Right ventricle myocardium inferior (tissue), 1 donor: ENCODE results near the gene NOS3. TPM values are rescaled to one million over a fixed set of nuclear protein-coding genes. Genes with fewer than 3 reads are reported as not detected.

Source experiments
- ATAC-seq: fragments of 200-7000 bp; cut with Tn5 transposase; one replicate; pipeline ENCODE4 v1.9.1; 2020; ENCODE audit warnings: mild to moderate bottlenecking, moderate library complexity
- DNase-seq: peaks from one replicate; pipeline ENCODE4 v3.0.0; 2021; ENCODE audit errors: missing footprints
- intact Hi-C: fragments of 100-400 bp; cut with DNase I; formaldehyde crosslinking; loops from one replicate; pipeline ENCODE4 v1.11.0; 2022
- total RNA-seq: library from RNA; stranded (reverse); fragmentation: NEBNext Ultra II Directional; extraction: Animal tissue kit (Norgen Biotek cat#: 25700); gene quantifications from one replicate; pipeline ENCODE4 v1.2.1, GENCODE V29; 2021
- donor health status: DM: no; HTN: yes; CAD: no; lungs with severe emphysema.

Gene NOS3
- total RNA-seq, 1 donor from 2014 or later = 19.4 TPM

DNA sequence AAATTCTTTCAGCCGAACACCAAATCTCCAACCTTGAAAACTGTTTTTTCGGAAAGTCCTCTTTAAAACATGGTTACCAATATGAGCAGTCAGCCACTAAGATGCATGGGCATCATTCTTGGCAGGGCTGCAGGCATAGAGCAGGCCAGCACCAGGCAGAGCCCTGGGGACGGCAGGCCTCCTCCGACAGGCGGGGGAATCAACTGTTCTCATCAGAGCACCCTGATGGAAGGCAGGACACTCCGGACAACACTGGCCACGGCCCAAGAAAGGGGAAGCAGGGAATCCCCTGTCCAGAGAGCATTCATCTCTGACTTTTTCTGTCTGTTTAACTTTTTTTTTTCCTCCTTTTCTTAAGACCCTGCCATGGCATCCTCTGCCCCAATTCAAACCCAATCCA lies 1.4 kb upstream of the NOS3 start:
- intact Hi-C loops = loop anchor here (5.0 kb wide), 1 partner anchor 207 kb away; no protein-coding TSS in a partner anchor
- ATAC-seq (no peak), DNase-seq (peak; percentile 18)

GRCh38 chr7:150992051-150992640 lies 1.3 kb downstream of the NOS3 start:
- ATAC-seq (no peak), DNase-seq (no peak)
- intact Hi-C loops = no loop called here

DNA sequence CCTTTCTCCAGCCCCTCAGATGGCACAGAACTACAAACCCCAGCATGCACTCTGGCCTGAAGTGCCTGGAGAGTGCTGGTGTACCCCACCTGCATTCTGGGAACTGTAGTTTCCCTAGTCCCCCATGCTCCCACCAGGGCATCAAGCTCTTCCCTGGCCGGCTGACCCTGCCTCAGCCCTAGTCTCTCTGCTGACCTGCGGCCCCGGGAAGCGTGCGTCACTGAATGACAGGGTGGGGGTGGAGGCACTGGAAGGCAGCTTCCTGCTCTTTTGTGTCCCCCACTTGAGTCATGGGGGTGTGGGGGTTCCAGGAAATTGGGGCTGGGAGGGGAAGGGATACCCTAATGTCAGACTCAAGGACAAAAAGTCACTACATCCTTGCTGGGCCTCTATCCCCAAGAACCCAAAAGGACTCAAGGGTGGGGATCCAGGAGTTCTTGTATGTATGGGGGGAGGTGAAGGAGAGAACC lies 2.1 kb downstream of the NOS3 start:
- ATAC-seq (peak; percentile 45), DNase-seq (no peak)
- intact Hi-C loops = no loop called here

DNA sequence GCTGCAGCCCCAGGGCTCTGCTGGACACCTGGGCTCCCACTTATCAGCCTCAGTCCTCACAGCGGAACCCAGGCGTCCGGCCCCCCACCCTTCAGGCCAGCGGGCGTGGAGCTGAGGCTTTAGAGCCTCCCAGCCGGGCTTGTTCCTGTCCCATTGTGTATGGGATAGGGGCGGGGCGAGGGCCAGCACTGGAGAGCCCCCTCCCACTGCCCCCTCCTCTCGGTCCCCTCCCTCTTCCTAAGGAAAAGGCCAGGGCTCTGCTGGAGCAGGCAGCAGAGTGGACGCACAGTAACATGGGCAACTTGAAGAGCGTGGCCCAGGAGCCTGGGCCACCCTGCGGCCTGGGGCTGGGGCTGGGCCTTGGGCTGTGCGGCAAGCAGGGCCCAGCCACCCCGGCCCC lies 2.7 kb downstream of the NOS3 start:
- DNase-seq = peak; percentile 76
- intact Hi-C loops = no loop called here
- peak; percentile 18 for ATAC-seq

- peak; percentile 82 for DNase-seq
- intact Hi-C loops = no loop called here
- peak; percentile 81 for ATAC-seq
Measured at GRCh38 chr7:150994141-150994837, 3.5 kb downstream of the NOS3 start.

DNA sequence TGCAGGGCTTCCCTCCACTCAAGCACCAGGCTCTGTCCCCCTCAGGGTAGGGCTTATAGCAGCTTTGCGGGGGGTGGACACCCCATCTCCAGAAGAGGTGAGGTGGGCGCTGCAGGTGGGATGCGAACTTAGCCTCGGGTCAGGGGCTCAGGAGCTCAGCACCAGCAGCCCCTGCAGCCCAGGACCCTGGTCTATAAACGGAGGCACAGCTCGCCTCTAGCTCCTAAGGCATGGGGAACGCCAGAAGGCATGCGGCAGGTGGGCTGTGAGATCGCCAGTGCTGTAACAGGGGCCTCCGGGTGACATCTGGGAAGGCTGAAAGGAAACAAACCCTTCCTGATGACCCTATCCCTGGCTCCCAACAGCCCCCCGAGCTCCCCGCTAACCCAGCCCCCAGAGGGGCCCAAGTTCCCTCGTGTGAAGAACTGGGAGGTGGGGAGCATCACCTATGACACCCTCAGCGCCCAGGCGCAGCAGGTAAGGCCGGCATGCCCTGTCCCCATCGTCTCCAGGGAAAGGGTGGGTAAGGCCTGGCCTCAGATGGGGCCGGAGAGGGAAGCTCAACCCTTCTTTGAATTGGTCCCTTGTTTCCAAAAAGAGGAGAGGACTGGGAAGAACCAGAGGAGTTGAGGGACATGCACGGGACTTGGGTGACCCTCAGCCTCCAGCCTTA lies 4.2 kb downstream of the NOS3 start:
- intact Hi-C loops = no loop called here
- DNase-seq = no peak
- no peak for ATAC-seq

DNA sequence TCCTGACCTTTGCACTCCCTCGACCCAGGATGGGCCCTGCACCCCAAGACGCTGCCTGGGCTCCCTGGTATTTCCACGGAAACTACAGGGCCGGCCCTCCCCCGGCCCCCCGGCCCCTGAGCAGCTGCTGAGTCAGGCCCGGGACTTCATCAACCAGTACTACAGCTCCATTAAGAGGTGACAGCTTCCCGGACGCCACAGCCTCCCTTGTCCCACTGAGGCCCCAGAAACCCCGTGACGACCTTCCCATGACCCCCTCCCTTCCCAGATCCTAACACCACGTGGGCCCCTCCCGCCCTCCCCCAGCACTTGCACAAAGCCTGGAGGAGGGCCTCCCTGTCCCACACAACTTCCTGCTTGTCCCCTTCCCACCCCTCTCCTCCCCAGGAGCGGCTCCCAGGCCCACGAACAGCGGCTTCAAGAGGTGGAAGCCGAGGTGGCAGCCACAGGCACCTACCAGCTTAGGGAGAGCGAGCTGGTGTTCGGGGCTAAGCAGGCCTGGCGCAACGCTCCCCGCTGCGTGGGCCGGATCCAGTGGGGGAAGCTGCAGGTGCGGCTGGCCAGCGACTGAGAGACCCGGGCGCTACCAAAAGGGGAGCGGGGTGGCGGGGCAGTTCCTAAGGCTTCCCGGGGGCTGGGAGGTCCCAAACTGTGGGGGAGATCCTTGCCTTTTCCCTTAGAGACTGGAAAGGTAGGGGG lies 5.7 kb downstream of the NOS3 start:
- ATAC-seq (no peak), DNase-seq (no peak)
- intact Hi-C loops = no loop called here

GRCh38 chr7:150997075-150997511 lies 6.3 kb downstream of the NOS3 start:
- intact Hi-C loops = no loop called here

DNA sequence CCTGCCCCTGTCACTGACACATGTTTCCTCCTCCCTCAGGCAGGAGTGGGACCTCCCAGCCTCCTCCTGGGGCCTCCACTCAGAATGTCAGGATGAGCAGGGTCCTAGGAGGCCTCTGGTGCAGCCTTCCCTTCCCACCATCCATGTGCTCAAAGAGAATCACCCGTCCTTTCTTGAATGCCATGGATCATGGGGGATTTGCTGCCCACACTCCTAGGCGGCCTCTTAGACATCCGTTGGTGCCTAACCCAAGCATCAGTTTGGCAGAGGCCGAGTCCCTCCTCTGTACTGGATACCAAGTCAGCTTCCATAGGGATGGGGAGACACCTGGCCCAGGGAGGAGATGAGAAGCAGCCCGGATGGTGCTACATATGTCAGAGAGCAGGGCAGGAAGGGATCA lies 7.0 kb downstream of the NOS3 start:
- no peak for DNase-seq
- ATAC-seq = no peak
- intact Hi-C loops = no loop called here

More at GRCh38 chr7:150997075-150997511, 6.3 kb downstream of the NOS3 start:
- ATAC-seq (no peak), DNase-seq (no peak)

- no peak for DNase-seq
- no peak for ATAC-seq
- intact Hi-C loops = no loop called here
Measured at GRCh38 chr7:150998341-150998740, 7.5 kb downstream of the NOS3 start.

- no peak for DNase-seq
- intact Hi-C loops = no loop called here
Measured at GRCh38 chr7:150999001-150999400, 8.2 kb downstream of the NOS3 start.

GRCh38 chr7:150999497-151000230 lies 8.8 kb downstream of the NOS3 start:
- intact Hi-C loops = no loop called here
- no peak for ATAC-seq
- no peak for DNase-seq

More at GRCh38 chr7:150999001-150999400, 8.2 kb downstream of the NOS3 start:
- ATAC-seq = no peak

- intact Hi-C loops = no loop called here
- DNase-seq = no peak
- no peak for ATAC-seq
Measured at GRCh38 chr7:151000897-151001495, 10.2 kb downstream of the NOS3 start.

DNA sequence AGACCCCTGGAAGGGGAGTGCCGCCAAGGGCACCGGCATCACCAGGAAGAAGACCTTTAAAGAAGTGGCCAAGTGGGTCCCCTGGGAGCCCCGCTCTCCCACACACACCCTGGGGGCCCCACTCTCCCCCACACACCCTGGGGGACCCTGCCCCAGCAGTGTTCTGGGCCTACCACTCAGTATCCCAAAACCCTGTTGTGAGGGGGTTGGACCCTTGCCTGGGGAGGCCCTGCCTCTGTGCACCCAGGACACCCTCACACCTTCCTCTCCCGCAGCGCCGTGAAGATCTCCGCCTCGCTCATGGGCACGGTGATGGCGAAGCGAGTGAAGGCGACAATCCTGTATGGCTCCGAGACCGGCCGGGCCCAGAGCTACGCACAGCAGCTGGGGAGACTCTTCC lies 10.7 kb downstream of the NOS3 start:
- intact Hi-C loops = no loop called here
- ATAC-seq (no peak), DNase-seq (peak; percentile 32)

- DNase-seq = peak; percentile 32
- intact Hi-C loops = no loop called here
- no peak for ATAC-seq
Measured at GRCh38 chr7:151003572-151003971, 12.8 kb downstream of the NOS3 start.

DNA sequence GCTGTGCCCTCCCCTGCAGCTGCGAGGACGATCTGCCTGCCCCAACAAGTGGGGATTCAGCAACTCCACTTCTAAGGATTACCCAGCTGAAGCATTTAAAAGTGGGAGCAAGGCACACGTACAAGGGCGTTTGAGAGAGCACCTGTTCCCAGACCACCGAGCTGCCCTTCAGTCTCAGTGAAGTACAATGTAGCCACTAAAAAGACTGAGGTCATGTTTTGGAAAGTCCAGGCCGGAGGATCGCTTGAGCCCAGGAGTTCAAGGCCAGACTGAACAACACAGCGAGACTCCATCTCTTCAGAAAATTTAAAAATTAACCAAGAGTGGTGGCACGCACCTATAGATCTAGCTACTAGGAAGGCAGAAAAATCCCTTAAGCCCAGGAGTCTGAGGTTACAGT lies 14.7 kb downstream of the NOS3 start:
- peak; percentile 0 for DNase-seq
- intact Hi-C loops = loop anchor here (5.0 kb wide), 1 partner anchor 228 kb away; no protein-coding TSS in a partner anchor
- ATAC-seq = no peak

DNA sequence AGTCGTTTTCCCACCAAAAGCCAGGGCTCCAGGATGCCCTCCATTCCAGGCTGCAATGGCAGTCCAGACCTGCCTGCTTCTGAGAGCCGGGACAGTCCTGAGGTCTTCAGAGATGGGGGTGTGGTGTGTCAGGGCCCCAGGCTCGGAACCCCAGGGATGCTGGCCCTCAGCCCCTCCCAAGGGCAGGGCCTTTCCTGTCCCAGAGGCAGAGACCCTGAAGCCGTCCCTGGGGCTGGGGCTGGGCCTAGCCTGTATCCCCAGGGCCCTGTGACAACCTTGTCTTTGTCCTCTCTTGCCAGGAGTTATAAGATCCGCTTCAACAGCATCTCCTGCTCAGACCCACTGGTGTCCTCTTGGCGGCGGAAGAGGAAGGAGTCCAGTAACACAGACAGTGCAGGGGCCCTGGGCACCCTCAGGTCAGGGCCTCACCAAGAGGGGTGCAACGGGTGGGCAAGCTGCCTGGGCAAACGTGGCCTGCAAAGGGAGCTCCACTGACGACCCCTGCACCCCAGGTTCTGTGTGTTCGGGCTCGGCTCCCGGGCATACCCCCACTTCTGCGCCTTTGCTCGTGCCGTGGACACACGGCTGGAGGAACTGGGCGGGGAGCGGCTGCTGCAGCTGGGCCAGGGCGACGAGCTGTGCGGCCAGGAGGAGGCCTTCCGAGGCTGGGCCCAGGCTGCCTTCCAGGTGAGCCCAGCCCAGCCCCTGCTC lies 15.9 kb downstream of the NOS3 start:
- intact Hi-C loops = loop anchor here (5.0 kb wide), 1 partner anchor 229 kb away; no protein-coding TSS in a partner anchor

More for the DNA sequence above, 15.9 kb downstream of the NOS3 start:
- ATAC-seq (no peak), DNase-seq (peak; percentile 70)
